MM.1S (cell line): ENCODE measurements around the gene TENT4B.

Source experiments
- DNase-seq: peaks from one replicate; pipeline ENCODE4 v3.0.0-alpha.2; 2015
- H2AFZ ChIP-seq: fragments of 300-600 bp; sonication (generic); 2 replicates; pipeline ENCODE4 v1.6.0; 2016; ENCODE audit warnings: antibody characterized with exemption, low read length
- H3F3A ChIP-seq: fragments of 300-600 bp; sonication (generic); 2 replicates; pipeline ENCODE4 v1.6.1; 2016; ENCODE audit warnings: mild to moderate bottlenecking, antibody characterized with exemption, low read length, moderate library complexity, mixed read lengths; ENCODE audit not compliant: insufficient read depth
- H3K27ac ChIP-seq: fragments of 300-600 bp; sonication (generic); 2 replicates; pipeline ENCODE4 v1.5.1; 2016; ENCODE audit warnings: mild to moderate bottlenecking, low read length
- H3K27me3 ChIP-seq: fragments of 300-600 bp; sonication (generic); replicated peaks from 2 replicates; pipeline ENCODE4 v1.6.0; 2016; ENCODE audit warnings: low read length; ENCODE audit not compliant: insufficient read depth
- H3K36me3 ChIP-seq: fragments of 300-600 bp; sonication (generic); replicated peaks from 2 replicates; pipeline ENCODE4 v1.6.1; 2016; ENCODE audit warnings: mild to moderate bottlenecking, low read length, mixed read lengths; ENCODE audit not compliant: insufficient read depth
- H3K4me1 ChIP-seq: fragments of 300-600 bp; sonication (generic); 2 replicates; pipeline ENCODE4 v1.6.1; 2016; ENCODE audit warnings: low read length, mixed read lengths
- H3K4me2 ChIP-seq: fragments of 300-600 bp; sonication (generic); 2 replicates; pipeline ENCODE4 v1.6.0; 2016; ENCODE audit warnings: low read depth, low read length
- H3K4me3 ChIP-seq: fragments of 300-600 bp; sonication (generic); 2 replicates; pipeline ENCODE4 v1.5.1; 2016; ENCODE audit warnings: low read length, mixed read lengths
- H3K79me2 ChIP-seq: fragments of 300-600 bp; sonication (generic); 2 replicates; pipeline ENCODE4 v1.6.1; 2016; ENCODE audit warnings: mixed run types, low read length, mixed read lengths
- H3K9ac ChIP-seq: fragments of 300-600 bp; sonication (generic); 2 replicates; pipeline ENCODE4 v1.6.1; 2016; ENCODE audit warnings: low read length, mixed read lengths
- H3K9me2 ChIP-seq: fragments of 300-600 bp; sonication (generic); replicated peaks from 2 replicates; pipeline ENCODE4 v1.6.1; 2016; ENCODE audit warnings: mild to moderate bottlenecking, low read length, mixed read lengths; ENCODE audit not compliant: insufficient read depth
- H3K9me3 ChIP-seq: fragments of 300-600 bp; sonication (generic); replicated peaks from 2 replicates; pipeline ENCODE4 v1.6.1; 2016; ENCODE audit warnings: mild to moderate bottlenecking, low read length, mixed read lengths; ENCODE audit not compliant: insufficient read depth
- H4K20me1 ChIP-seq: fragments of 300-600 bp; sonication (generic); 2 replicates; pipeline ENCODE4 v1.6.1; 2016; ENCODE audit warnings: mild to moderate bottlenecking, low read length, moderate library complexity, mixed read lengths; ENCODE audit not compliant: insufficient read depth
- CTCF ChIP-seq: fragments of 300-600 bp; sonication (generic); IDR thresholded peaks from 2 replicates; pipeline ENCODE4 v1.5.1; 2016; ENCODE audit warnings: antibody characterized with exemption, low read length, mixed read lengths
- EZH2 ChIP-seq: fragments of 300-600 bp; sonication (generic); optimal IDR thresholded peaks from 2 replicates; pipeline ENCODE3; 2017; ENCODE audit warnings: low read depth, mild to moderate bottlenecking, antibody characterized with exemption, low read length, mixed read lengths
- EZH2phosphoT487 ChIP-seq: fragments of 300-600 bp; sonication (generic); IDR thresholded peaks from 2 replicates; pipeline ENCODE4 v1.6.1; 2018; ENCODE audit warnings: antibody characterized with exemption, low read length

TENT4B gene

GRCh38 chr16:50197582-50197981 lies 44.5 kb downstream of the TENT4B start:
- Histone ChIP-seq H4K20me1 (0 out of 2 replicates have a peak, but pooled peaks cover 2% of the 10 kb centered on the region), H3K79me2 (peaks cover 85% of the 10 kb centered on the region), H3K4me2 (no peak overlapping the region), H3K9ac (no peak overlapping the region), H3K9me2 (no peaks in the 10 kb centered on the region), H3K27me3 (no peaks in the 10 kb centered on the region), H2AFZ (no peak overlapping the region), H3K9me3 (no peaks in the 10 kb centered on the region), H3K36me3 (no peaks in the 10 kb centered on the region), H3F3A (no peaks in the 10 kb centered on the region), H3K4me3 (no peak overlapping the region), H3K27ac (no peak overlapping the region), H3K4me1 (peaks cover 9% of the 10 kb centered on the region; the same call in 1 of the 2 replicates)
- TF ChIP-seq EZH2 (no peak), EZH2phosphoT487 (no peak), CTCF (no peak)
- DNase-seq, result no peak

GRCh38 chr16:50198802-50199403 lies 45.8 kb downstream of the TENT4B start:
- H3K9me2 ChIP-seq, result no peaks in the 10 kb centered on the region

GRCh38 chr16:50201787-50202186 lies 48.7 kb downstream of the TENT4B start:
- no peaks in the 10 kb centered on the region for H3F3A ChIP-seq
- no peaks in the 10 kb centered on the region for H3K36me3 ChIP-seq
- no peak for DNase-seq
- no peak overlapping the region for H3K27ac ChIP-seq
- no peaks in the 10 kb centered on the region for H3K9me3 ChIP-seq
- no peak overlapping the region for H3K9ac ChIP-seq
- peaks cover 87% of the 10 kb centered on the region for H3K79me2 ChIP-seq
- TF ChIP-seq EZH2phosphoT487, result no peak
- no peak for TF ChIP-seq CTCF
- TF ChIP-seq EZH2, result no peak
- 0 out of 2 replicates have a peak, but pooled peaks cover 6% of the 10 kb centered on the region for H4K20me1 ChIP-seq
- H3K9me2 ChIP-seq, result no peaks in the 10 kb centered on the region
- no peak overlapping the region for H3K4me3 ChIP-seq
- H3K27me3 ChIP-seq, result no peaks in the 10 kb centered on the region
- H2AFZ ChIP-seq, result no peak overlapping the region
- no peak overlapping the region for H3K4me2 ChIP-seq
- peaks cover 4% of the 10 kb centered on the region; the same call in 1 of the 2 replicates for H3K4me1 ChIP-seq

More at GRCh38 chr16:50198802-50199403, 45.8 kb downstream of the TENT4B start:
- Histone ChIP-seq H3K9ac (no peak overlapping the region), H3F3A (no peaks in the 10 kb centered on the region), H2AFZ (no peak overlapping the region), H3K9me3 (no peaks in the 10 kb centered on the region), H3K4me1 (peaks cover 9% of the 10 kb centered on the region; the same call in 1 of the 2 replicates), H3K36me3 (no peaks in the 10 kb centered on the region), H3K27ac (no peak overlapping the region), H3K4me2 (no peak overlapping the region), H3K79me2 (peaks cover 87% of the 10 kb centered on the region), H4K20me1 (0 out of 2 replicates have a peak, but pooled peaks cover 6% of the 10 kb centered on the region), H3K4me3 (no peak overlapping the region), H3K27me3 (no peaks in the 10 kb centered on the region)
- DNase-seq, result no peak
- no peak for TF ChIP-seq EZH2phosphoT487
- TF ChIP-seq EZH2, result no peak
- no peak for TF ChIP-seq CTCF
